Stimulated activated CD8-positive, alpha-beta memory T cell treated with anti-CD3 and anti-CD28 coated beads, Interleukin-2, amount 100 ng/mL, for 1 hour (primary cell): ENCODE measurements around the gene RGS6.

Source experiments
- DNase-seq, 2 donors: peaks; one replicate each; pipeline ENCODE4 v3.0.0-alpha.2; 2020; ENCODE audit warnings: low read depth in 2 of 2

RGS6 gene

DNA sequence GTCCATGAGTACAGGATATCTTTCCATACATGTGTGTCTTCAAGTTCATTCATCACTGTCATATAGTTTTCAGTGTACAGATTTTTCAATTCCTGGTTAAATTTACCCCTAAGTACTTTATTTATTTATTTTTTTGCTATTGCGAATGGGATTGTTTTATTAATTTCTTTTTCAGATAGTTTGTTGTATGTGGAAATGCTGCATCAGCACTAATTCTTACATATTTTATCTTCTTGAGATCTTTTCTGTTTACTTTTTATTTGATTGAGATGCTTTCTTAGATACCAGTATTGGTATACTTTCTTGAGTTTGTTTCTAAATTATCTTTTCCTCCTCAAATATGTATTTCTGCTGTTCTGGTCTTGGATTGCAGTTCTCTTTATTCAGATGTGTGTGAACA, 148.9 kb downstream of the RGS6 start:
- no peak for DNase-seq

DNA sequence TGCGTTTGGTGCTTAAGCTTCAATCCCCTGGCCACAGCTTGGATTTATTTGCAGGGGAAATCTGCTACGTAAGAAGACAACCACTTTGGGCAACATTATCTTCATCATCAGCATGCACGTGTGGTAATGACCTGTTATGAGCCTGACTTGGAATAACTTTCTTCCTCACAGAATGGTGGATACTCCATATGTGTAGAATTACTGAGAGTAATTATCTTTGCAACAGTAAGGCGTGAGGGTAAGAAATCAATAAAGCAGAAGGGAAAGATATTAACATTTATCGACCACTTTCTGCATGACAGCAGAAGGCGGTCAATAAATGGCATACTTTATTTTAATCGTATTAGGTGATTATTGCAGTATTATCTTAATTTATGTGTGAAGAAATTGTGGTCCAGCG, 152.7 kb downstream of the RGS6 start:
- no peak for DNase-seq

DNA sequence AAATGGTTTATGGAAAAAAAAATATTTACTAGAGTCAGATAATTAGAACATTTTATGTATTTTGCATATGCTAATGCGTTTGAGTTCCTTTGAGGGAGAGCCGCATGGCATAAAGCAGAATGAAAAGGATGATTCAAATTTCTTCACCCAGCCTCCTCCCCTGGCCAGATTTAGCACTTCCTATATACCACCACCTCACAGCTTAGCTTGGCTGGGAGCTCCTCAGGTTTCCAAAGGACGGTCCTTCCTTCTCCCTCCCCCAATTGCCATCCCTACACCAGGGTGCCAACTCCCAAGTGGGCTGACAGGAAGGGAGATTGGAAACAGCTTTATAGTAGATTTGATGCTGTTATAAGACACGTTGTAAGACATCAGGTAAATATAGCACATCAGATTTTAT, 157.4 kb downstream of the RGS6 start:
- DNase-seq: no peak

DNA sequence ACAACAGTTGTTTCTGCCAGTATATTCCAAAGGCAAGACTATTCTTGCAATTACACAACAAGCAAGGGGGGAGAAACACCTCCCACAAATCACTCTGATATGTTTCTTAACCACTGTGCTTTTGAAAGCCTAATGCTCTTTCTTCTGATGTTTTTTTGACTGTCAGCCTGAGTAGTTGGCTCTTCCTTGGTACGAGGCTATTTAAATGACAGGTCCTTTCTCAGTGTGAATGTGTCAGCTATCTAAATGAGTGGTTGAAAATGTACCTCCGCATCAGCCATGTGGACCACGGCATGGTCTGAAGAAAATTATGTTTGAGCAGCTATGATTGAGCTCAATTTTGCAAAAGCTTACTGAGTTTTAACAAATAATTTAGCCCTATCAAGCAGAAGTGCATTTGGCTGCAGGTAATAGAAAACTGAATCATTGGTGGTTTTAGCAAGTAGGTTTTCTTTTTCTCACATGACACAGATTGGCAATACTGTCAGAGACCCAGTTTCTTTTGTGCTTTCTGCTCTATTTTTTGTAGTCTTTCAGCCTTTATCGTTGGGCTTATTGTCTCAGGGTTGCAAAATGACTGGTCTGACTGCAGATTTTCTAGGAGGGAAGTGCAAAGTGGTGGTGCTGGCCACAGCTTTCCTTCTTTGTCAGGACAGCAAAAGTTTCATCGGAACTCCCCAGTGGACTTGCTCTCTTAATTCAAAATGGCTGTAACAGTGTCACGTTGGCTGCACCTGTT, 162.8 kb downstream of the RGS6 start:
- DNase-seq: no peak

DNA sequence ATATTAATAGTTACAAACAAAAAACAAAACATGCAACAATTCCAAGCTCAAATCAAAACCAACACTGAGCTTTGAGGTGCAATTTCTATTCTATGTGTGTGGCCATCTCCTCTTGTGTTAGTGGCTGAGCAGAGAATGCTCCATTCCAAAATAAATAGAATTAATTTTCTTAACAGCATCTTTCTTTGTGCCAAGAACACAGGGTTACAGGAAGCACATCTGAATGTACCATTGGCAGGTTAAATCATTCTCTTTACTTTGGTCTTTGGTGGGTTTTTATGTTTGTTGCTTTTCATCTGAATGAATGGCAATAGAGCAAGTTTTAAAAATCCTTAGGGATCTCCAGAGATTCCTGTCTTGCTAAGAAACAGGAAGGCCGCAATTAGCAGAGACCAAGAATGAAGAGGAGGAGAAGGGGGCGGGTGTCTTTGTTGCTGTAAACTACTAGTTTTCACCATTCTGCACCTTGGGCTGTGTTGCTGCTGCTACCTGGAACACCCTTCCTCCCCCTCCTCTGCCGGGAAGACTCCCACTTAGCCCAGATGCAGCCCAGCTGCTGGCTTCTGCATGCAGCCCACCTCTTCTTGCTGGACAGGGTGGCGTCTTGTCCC, 165.0 kb downstream of the RGS6 start:
- no peak for DNase-seq

DNA sequence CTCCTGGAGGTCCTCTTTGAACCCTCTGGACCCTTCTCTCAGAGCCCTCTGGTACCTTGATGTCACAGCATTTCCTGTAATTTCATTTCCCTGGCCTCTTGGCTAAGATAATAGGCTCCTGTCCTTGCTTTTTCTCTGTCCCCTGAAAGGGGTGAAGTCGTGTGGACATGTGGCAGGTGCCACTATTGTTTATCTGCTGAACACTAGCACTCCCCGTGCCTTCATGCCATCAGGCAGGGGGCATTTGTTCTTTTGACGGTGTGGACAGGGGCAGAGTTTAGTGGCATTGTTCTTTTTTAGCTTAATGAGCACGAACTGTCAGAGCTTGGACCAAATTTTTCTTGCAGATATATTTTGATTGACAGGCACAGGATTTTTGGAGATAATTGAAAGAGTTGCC, 166.0 kb downstream of the RGS6 start:
- DNase-seq: no peak

DNA sequence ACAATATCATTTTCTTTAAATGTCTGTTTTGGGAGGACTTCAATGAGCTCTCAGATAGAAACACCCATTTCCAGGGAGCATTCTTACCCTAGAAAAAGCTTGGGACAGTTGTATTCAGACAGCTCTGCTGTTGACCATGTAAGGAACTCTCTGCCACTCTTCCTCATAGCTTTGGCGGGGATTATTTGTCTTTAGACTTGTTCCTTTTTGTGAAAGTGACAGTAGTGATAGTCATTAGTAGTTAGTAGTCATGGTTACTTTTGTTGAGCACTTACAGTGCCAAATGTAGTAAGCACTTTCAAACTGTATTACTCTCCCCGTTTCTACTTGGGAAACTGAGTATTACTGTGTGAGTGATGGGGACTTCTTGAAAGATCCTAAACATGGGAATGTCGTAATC, 167.3 kb downstream of the RGS6 start:
- no peak for DNase-seq

DNA sequence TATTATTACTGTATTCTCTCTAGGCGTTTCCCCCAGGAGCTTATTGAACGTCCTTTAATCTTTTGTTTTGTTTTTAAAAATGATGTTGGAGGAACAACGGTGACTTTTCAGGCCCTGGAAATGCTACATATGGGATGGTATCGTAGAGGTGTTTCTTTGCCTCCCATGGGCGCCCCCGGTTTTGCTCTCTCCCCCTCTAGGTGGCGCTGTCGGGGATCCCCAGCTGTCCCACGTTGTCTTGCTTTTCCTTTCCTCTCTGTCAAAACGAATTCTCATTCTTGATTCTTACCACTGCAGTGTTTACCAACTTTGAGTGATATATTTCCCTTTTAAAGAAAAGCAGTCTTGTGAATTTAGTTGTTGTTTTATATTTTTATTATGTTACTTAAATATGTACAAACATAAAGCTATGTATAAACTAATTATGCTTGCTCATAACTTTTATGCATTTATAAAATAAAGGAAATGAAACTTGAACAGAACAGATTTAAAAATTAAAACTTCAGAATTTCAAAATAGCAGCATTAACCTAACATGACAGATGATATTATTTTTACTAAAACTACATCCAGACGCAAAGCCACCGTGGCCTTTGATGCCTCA, 171.9 kb downstream of the RGS6 start:
- peak in 1 of 2 donors; percentile 14 for DNase-seq

DNA sequence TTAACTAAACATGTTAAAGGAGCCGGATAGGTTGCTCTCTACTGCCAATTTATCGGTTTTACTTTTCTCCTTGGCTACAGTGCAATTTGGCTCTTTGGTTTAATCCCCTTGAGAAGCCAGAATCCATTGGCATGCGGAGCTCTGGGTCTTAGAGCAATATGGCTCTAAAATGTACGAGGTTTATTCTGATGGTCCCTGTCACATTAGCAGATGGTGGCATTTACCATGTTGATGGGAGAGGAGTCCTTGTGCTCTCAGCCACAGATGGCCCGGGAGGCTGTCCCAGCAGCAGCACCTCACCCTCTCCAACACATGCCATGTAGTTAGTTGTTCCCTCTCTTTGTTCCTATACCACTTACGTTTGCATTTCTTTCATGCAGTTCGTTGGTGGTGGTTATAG, 179.7 kb downstream of the RGS6 start:
- DNase-seq: no peak

DNA sequence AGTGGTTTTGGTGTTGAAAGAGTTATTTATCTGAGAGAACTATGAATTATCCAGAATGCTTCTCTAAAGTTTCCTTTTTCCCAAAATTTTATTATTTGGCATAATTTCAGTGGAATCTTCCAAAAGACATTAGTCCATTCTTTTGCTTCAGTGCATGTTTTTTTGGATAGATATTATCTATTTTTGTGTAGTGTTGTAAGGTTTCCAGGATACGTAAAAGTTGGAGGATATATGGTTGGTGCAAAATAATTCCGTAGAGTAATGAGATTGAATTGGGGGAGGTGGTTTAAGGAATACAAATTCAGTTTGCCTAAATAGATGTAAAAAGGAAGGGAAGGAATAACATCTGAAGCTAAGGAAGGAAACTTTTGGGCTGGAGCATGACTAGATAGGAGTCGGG, 186.6 kb downstream of the RGS6 start:
- DNase-seq: no peak

DNA sequence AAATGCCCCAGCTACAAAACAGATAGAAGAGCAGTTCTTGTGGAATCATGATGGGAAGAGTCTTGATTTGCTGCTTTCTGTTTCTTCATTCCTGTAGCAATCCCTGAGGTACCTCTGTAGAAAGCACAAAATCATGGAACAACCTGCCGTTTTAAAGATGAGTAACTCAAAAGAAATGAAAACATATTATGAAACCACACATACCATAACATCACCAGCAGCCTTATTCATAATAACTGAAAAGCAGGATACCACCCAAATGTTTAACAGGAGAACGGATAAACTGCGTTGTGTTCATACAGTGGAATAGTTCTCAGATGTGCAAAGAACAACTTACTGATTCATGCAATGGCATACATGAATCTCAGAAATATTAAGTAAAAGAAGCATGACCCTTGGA, 188.1 kb downstream of the RGS6 start:
- no peak for DNase-seq

DNA sequence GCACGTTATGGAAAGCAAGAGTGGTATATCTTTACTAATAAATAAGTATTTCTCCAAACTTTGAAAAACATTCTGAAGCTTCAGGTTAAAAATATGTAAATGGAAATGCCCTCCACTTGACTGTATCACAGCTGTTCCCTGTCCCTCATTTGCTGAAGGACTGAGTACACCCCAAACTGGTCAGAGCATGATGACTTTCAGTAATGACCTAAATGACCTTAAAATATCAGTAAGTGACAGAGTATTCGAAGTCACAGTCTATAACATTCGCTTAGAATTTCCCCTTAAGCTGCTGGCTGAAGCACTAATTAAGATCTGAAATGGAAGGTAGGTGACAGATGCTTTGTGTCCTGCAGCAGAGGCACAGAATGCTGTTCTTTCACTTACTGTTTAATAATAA, 191.5 kb downstream of the RGS6 start:
- DNase-seq: no peak

DNA sequence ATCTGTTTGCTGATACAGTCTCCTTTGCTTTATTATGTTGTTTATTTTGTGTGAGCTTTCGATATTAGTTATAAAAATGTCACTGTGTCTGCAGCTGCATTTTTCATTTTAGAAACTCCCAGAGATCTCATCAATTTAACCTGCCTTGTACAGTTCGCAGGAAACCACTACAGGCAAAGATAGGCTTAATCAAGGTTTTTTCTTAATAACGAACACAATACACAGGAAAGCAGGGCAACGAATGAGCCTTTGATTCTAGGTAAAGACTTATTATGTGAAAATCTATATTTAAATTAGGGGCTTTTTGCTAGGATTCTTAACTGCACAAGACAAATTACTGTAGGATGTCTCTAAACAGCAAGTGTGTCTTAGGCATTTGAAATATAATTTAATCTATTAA, 191.9 kb downstream of the RGS6 start:
- no peak for DNase-seq

DNA sequence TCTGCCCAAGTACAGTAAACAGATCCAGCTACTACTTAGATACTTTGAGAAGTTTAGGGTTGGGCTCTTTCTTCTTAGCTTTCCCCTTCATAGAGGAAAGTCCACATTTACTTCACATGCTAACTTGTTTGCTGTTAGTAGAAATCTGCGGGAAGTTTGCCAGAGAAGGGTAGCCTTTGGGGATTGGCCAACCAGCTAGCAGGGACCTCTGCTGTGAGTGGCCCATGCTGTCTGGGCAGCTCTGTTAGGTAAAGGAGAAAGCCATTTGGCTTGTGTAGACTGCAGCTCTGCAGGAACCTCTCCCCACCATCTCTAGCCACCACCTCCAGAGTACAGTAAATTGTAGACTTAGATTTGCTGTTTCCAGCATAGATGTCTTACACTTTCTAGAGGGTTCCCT, 193.9 kb downstream of the RGS6 start:
- DNase-seq: no peak

DNA sequence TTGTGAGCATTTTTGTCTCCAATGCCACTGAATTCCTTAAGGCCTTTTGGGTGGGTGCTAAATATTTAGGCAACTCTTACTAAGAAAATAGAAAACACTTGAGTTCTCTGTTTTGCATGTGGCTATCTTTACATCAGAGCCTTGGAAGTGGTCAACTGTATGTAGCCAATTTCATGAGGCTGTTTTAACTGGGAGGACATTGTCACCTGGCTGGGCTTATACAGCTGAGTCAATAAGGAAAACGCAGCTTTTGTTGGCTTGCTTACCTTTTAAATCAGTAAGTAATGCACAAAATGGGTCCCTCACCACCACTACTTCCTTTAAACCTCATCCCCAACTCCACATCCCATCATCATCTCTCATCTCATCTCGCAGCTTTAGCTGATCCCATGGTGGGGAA, 194.3 kb downstream of the RGS6 start:
- no peak for DNase-seq

DNA sequence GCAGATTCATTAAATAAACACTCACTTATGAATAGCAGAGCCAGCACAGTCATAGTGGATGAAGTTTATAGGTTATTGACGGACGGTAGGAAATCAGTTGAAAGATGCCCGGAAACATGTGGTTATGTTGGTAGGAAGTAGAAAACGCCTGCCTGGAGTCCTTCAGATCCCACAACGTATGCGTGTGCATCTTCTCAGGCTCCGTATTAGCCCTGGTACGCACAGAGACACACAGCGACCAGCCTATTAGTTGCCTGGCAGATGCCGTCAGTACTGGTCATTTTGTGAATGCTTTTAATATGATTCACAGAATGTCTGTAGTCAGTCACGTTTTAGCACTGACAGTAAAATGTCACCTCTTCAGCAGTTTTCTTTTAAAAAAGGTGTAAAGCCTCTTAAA, 196.4 kb downstream of the RGS6 start:
- no peak for DNase-seq

DNA sequence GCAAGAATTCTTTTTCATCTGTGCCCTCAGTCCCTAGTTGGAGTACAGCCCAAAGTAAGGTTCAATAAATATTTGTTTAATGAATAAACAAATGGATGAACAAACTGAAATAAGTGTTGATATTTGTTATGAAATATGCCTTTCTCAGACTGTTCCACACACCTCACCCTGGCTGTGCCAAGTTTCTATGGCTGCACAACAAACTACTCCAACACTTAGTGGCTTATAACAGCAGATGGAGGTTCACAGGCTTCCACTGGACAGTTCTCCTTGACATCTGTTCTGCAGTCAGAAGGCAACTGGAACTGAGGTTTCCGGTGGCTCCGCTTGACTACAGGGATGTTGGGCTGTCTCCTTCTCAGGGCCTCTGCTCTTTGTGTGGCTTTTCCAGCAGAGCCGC, 197.1 kb downstream of the RGS6 start:
- no peak for DNase-seq

DNA sequence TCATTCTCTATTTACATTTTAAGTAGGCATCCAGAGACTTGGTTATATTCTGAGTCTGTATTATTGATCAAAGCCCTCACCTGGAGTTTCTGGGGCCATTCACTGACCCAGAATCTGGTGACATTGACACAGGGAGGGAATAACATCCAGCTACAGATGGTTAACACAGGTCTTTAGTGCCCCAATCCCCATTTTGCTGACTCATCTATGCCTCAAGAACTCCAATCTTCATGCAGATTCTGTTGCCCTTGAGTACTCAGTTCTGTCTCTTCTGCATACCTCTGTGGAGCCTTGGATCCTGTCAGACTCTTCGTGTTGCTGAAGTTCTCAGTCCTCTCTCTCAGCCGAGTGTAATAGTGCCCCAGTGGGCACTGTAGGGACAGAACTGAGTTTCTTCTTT, 208.9 kb downstream of the RGS6 start:
- DNase-seq: no peak

DNA sequence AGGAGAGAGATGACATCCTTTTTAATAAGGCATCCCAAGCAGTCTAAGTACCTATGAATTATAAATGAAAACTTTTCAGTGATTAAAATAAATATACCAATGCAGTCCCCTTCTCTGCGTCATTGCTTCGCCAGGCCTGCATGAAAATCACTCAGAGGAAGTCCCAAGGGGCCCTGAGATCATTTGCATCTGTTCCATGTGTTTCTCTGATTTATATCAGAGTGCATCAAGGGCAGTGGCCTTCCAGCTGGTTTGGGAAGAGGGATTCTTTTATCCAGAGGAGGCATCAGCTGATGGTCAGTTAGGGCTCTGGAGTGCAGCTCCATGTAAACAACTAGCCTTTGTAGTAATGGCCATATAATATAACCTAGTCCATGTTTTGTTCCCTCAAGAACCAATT, 210.1 kb downstream of the RGS6 start:
- no peak for DNase-seq

DNA sequence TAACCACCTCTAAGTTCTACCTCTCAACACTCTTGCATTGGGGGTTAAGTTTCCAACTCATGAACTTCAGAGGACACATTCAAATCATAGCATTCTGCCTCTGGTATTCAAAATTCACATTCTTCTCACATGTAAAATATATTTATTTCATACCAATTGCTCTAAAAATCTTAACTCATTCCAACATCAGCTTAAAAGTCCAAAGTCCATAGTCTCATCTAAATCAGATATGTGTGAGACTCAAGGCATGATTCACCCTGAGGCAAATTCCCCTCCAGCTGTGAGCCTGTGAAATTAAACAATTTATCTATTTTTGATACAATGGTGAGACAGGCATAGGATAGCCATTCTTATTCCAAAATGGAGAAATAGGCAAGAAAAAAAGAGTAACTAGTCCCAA, 214.0 kb downstream of the RGS6 start:
- no peak for DNase-seq

DNA sequence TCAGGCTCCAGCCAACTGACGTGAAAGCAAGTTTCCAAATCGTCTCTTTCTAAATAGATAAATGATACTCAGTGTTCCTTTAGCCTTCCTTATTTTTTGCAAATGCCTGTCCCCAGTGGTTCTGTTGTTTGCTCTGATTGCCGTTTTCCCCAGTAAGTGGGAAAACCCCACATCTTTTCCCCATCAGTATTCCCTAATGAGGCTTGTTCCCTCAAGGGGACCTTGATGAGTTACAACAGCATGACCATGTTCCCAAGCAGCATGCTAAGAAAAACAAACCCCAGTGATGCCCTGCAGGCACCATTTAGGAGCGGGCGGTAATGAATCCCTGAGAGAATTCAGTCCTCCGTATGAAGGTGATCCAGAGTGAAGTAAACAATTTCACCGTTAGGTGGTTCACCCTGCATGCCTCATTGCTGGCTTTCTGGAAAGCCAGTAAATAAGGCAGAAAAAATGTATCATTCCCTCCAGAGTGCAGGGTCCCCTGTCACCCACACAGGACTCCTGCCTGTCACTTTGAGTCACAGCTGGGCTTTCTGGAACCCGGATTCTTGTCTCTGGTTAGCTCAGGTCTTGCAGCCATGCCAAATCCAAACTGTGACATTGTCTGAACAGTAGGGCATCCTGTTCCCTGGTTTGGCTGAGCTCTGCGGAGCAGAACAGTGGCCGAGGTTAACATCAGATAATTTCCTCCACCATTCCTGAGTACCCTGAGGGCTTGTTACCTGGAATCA, 222.6 kb downstream of the RGS6 start:
- no peak for DNase-seq

DNA sequence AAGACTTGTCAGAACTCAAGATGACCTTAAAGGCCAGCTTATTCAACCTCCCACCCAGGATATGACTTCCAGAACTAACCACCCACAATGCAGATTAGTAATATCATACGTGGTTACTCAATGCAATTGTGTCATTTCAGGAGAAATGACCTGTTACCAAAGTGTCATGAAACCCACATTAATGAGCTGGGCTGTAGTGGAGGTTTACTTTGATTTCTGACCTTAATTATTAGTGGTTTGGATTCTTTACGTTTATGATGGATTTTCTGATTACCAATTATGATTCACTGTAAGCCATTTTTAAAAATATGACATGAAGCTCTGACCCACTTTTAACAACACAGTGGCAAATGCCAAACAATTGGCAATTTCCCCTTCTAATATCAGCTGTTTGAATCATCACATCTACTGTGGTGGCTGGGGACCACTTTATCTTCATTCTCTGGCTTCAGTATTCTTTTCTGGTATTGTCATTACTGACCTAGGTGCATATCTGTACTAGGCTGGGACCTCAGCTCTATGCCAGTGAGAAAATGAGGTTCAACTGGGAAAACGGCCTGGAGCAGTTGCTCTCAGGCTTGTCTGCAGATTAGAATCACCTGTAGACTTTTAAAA, 223.3 kb downstream of the RGS6 start:
- DNase-seq: no peak
